Measurements from ENCODE around the gene TTN.

TTN gene

DNA sequence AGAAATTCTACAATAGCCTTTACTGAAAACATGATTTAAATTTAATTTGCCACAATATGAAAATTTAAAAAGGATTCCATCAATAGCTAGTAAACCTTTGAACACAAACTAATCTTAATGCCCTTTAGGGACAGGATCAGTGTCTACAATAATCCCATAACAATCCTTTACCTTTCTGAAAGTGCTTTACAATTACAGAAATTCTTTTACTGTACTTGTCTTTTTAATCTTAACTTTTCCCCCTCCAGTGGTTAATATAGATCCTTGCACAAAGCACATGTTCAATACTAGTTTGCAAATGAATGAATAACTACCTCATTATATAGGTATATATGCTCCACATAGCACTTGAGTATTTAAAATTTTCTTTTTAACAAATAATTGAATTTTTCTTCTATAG is 204.3 kb downstream of the TTN start:
- no peak overlapping the region for H3K4me3 ChIP-seq (ENCODE audit: low read depth, low read length)
- H3K4me1 ChIP-seq (ENCODE audit: control insufficient read depth, insufficient read depth, low read length): no peaks in the 10 kb centered on the region
- peaks cover 25% of the 10 kb centered on the region for H3K36me3 ChIP-seq (ENCODE audit: control insufficient read depth, insufficient read depth, low read length)
- H3K27me3 ChIP-seq (ENCODE audit: control insufficient read depth, insufficient read depth, low read length): no peaks in the 10 kb centered on the region
- no peak overlapping the region for H3K9ac ChIP-seq (ENCODE audit: low read length)
- H3K9me3 ChIP-seq (ENCODE audit: control insufficient read depth, insufficient read depth, low read depth, low read length): no peaks in the 10 kb centered on the region
- H3K27ac ChIP-seq (ENCODE audit: low read depth, low read length): no peak overlapping the region

- Histone ChIP-seq H3K9me3 (ENCODE audit: control insufficient read depth, insufficient read depth, low read depth, low read length) (no peaks in the 10 kb centered on the region), H3K27me3 (ENCODE audit: control insufficient read depth, insufficient read depth, low read length) (no peaks in the 10 kb centered on the region), H3K4me3 (ENCODE audit: low read depth, low read length) (no peak overlapping the region), H3K4me1 (ENCODE audit: control insufficient read depth, insufficient read depth, low read length) (no peaks in the 10 kb centered on the region), H3K27ac (ENCODE audit: low read depth, low read length) (no peak overlapping the region), H3K36me3 (ENCODE audit: control insufficient read depth, insufficient read depth, low read length) (peaks cover 15% of the 10 kb centered on the region), H3K9ac (ENCODE audit: low read length) (no peak overlapping the region)
Observed at GRCh38 chr2:178592655-178593054, 214.6 kb downstream of the TTN start.

GRCh38 chr2:178589335-178589734 is 217.9 kb downstream of the TTN start:
- H3K4me3 ChIP-seq (ENCODE audit: low read depth, low read length): no peak overlapping the region
- H3K4me1 ChIP-seq (ENCODE audit: control insufficient read depth, insufficient read depth, low read length): no peaks in the 10 kb centered on the region
- H3K36me3 ChIP-seq (ENCODE audit: control insufficient read depth, insufficient read depth, low read length): peaks cover 12% of the 10 kb centered on the region
- H3K9ac ChIP-seq (ENCODE audit: low read length): no peak overlapping the region
- H3K9me3 ChIP-seq (ENCODE audit: control insufficient read depth, insufficient read depth, low read depth, low read length): no peaks in the 10 kb centered on the region
- H3K27ac ChIP-seq (ENCODE audit: low read depth, low read length): no peak overlapping the region
- H3K27me3 ChIP-seq (ENCODE audit: control insufficient read depth, insufficient read depth, low read length): no peaks in the 10 kb centered on the region

- Histone ChIP-seq H3K36me3 (ENCODE audit: control insufficient read depth, insufficient read depth, low read length) (peaks cover 6% of the 10 kb centered on the region; the same call in 1 of the 2 replicates), H3K4me1 (ENCODE audit: control insufficient read depth, insufficient read depth, low read length) (no peaks in the 10 kb centered on the region), H3K9ac (ENCODE audit: low read length) (no peak overlapping the region), H3K27me3 (ENCODE audit: control insufficient read depth, insufficient read depth, low read length) (no peaks in the 10 kb centered on the region), H3K4me3 (ENCODE audit: low read depth, low read length) (no peak overlapping the region), H3K27ac (ENCODE audit: low read depth, low read length) (no peak overlapping the region), H3K9me3 (ENCODE audit: control insufficient read depth, insufficient read depth, low read depth, low read length) (no peaks in the 10 kb centered on the region)
Observed at GRCh38 chr2:178584666-178585065, 222.6 kb downstream of the TTN start.

GRCh38 chr2:178579006-178579405 is 228.2 kb downstream of the TTN start:
- Histone ChIP-seq H3K36me3 (ENCODE audit: control insufficient read depth, insufficient read depth, low read length) (peaks cover 44% of the 10 kb centered on the region), H3K9me3 (ENCODE audit: control insufficient read depth, insufficient read depth, low read depth, low read length) (no peaks in the 10 kb centered on the region), H3K4me1 (ENCODE audit: control insufficient read depth, insufficient read depth, low read length) (no peaks in the 10 kb centered on the region), H3K4me3 (ENCODE audit: low read depth, low read length) (no peak overlapping the region), H3K9ac (ENCODE audit: low read length) (no peak overlapping the region), H3K27ac (ENCODE audit: low read depth, low read length) (no peak overlapping the region), H3K27me3 (ENCODE audit: control insufficient read depth, insufficient read depth, low read length) (no peaks in the 10 kb centered on the region)

GRCh38 chr2:178574789-178575188 is 232.4 kb downstream of the TTN start:
- peaks cover 53% of the 10 kb centered on the region for H3K36me3 ChIP-seq (ENCODE audit: control insufficient read depth, insufficient read depth, low read length)
- H3K27ac ChIP-seq (ENCODE audit: low read depth, low read length): no peak overlapping the region
- no peak overlapping the region for H3K9ac ChIP-seq (ENCODE audit: low read length)
- H3K4me1 ChIP-seq (ENCODE audit: control insufficient read depth, insufficient read depth, low read length): no peaks in the 10 kb centered on the region
- no peak overlapping the region for H3K4me3 ChIP-seq (ENCODE audit: low read depth, low read length)
- no peaks in the 10 kb centered on the region for H3K27me3 ChIP-seq (ENCODE audit: control insufficient read depth, insufficient read depth, low read length)
- H3K9me3 ChIP-seq (ENCODE audit: control insufficient read depth, insufficient read depth, low read depth, low read length): no peaks in the 10 kb centered on the region

- Histone ChIP-seq H3K27ac (ENCODE audit: low read depth, low read length) (no peak overlapping the region), H3K27me3 (ENCODE audit: control insufficient read depth, insufficient read depth, low read length) (no peaks in the 10 kb centered on the region), H3K4me1 (ENCODE audit: control insufficient read depth, insufficient read depth, low read length) (no peaks in the 10 kb centered on the region), H3K36me3 (ENCODE audit: control insufficient read depth, insufficient read depth, low read length) (peaks cover 26% of the 10 kb centered on the region), H3K9ac (ENCODE audit: low read length) (no peak overlapping the region), H3K4me3 (ENCODE audit: low read depth, low read length) (no peak overlapping the region), H3K9me3 (ENCODE audit: control insufficient read depth, insufficient read depth, low read depth, low read length) (no peaks in the 10 kb centered on the region)
Observed at GRCh38 chr2:178568227-178568626, 239.0 kb downstream of the TTN start.

DNA sequence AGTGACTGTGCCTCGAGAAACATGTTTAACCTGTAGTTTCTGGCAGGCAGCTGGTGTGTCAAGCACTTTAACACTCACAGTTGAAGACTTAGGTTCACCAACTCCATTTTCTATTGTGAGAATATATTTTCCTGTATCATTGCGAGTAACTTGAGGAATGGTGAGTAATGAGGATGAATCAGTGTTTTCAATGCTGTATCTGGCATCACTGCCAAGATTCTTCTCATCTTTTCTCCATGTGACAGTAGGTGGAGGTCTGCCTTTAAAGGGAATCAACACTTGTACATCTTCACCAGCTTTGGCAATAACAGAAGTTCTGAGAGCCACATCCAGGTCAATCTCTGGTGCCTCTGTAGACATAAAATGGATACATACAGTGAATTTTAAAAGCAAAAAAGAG is 254.2 kb downstream of the TTN start:
- Histone ChIP-seq H3K9ac (ENCODE audit: low read length) (no peak overlapping the region), H3K9me3 (ENCODE audit: control insufficient read depth, insufficient read depth, low read depth, low read length) (no peaks in the 10 kb centered on the region), H3K27ac (ENCODE audit: low read depth, low read length) (no peak overlapping the region), H3K36me3 (ENCODE audit: control insufficient read depth, insufficient read depth, low read length) (peaks cover 42% of the 10 kb centered on the region), H3K4me3 (ENCODE audit: low read depth, low read length) (no peak overlapping the region), H3K4me1 (ENCODE audit: control insufficient read depth, insufficient read depth, low read length) (no peaks in the 10 kb centered on the region), H3K27me3 (ENCODE audit: control insufficient read depth, insufficient read depth, low read length) (no peaks in the 10 kb centered on the region)

- H3K9me3 ChIP-seq (ENCODE audit: control insufficient read depth, insufficient read depth, low read depth, low read length): no peaks in the 10 kb centered on the region
- H3K4me1 ChIP-seq (ENCODE audit: control insufficient read depth, insufficient read depth, low read length): no peaks in the 10 kb centered on the region
- H3K9ac ChIP-seq (ENCODE audit: low read length): no peak overlapping the region
- H3K36me3 ChIP-seq (ENCODE audit: control insufficient read depth, insufficient read depth, low read length): peaks cover 62% of the 10 kb centered on the region
- H3K4me3 ChIP-seq (ENCODE audit: low read depth, low read length): no peak overlapping the region
- no peaks in the 10 kb centered on the region for H3K27me3 ChIP-seq (ENCODE audit: control insufficient read depth, insufficient read depth, low read length)
- no peak overlapping the region for H3K27ac ChIP-seq (ENCODE audit: low read depth, low read length)
Observed at GRCh38 chr2:178550352-178550751, 256.9 kb downstream of the TTN start.

DNA sequence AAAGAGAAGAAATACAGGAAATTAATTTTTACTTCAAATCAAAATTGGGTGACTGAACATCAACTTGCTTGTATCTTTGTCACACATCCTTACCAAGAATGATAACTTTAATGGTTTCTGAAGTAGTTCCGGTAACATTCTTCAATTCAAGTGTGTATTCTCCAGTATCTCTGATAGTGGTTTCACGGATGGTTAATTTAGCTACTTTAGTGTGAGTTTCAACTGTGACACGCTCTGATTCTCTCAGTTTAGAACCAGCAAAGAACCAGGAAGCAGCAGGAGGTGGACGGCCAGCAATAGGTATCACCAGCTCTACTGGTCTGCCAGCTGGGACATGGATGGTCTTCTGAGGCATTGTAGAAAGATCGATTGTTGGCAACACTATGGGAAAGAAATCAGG is 264.7 kb downstream of the TTN start:
- H3K27ac ChIP-seq (ENCODE audit: low read depth, low read length): no peak overlapping the region
- no peaks in the 10 kb centered on the region for H3K27me3 ChIP-seq (ENCODE audit: control insufficient read depth, insufficient read depth, low read length)
- H3K9ac ChIP-seq (ENCODE audit: low read length): no peak overlapping the region
- H3K4me3 ChIP-seq (ENCODE audit: low read depth, low read length): no peak overlapping the region
- H3K36me3 ChIP-seq (ENCODE audit: control insufficient read depth, insufficient read depth, low read length): peaks cover 62% of the 10 kb centered on the region
- H3K4me1 ChIP-seq (ENCODE audit: control insufficient read depth, insufficient read depth, low read length): no peaks in the 10 kb centered on the region
- no peaks in the 10 kb centered on the region for H3K9me3 ChIP-seq (ENCODE audit: control insufficient read depth, insufficient read depth, low read depth, low read length)

- no peak overlapping the region for H3K27ac ChIP-seq (ENCODE audit: low read depth, low read length)
- H3K27me3 ChIP-seq (ENCODE audit: control insufficient read depth, insufficient read depth, low read length): no peaks in the 10 kb centered on the region
- peaks cover 66% of the 10 kb centered on the region for H3K36me3 ChIP-seq (ENCODE audit: control insufficient read depth, insufficient read depth, low read length)
- no peaks in the 10 kb centered on the region for H3K4me1 ChIP-seq (ENCODE audit: control insufficient read depth, insufficient read depth, low read length)
- no peak overlapping the region for H3K4me3 ChIP-seq (ENCODE audit: low read depth, low read length)
- no peaks in the 10 kb centered on the region for H3K9me3 ChIP-seq (ENCODE audit: control insufficient read depth, insufficient read depth, low read depth, low read length)
- no peak overlapping the region for H3K9ac ChIP-seq (ENCODE audit: low read length)
Observed at GRCh38 chr2:178542161-178542560, 265.1 kb downstream of the TTN start.

DNA sequence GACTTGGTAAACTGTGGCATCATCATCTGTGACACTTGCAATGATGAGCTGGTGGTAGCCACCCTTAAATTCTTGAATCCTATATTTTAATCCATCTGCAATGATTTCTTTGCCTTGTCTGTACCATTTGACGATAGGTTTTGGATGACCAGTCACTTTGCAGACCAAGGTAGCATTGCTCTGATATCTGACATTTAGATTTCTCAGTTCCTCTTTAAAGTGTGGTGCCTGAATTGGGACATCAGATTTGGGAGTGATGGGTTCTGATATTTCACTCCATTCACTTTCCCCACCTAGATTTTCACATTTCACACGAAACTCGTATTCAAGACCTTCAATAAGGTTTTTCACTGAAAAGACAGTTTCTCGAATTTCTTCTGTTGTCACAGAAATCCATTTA is 271.2 kb downstream of the TTN start:
- Histone ChIP-seq H3K9ac (ENCODE audit: low read length) (no peak overlapping the region), H3K4me3 (ENCODE audit: low read depth, low read length) (no peak overlapping the region)

More for the DNA sequence above, 271.2 kb downstream of the TTN start:
- H3K4me1 ChIP-seq (ENCODE audit: control insufficient read depth, insufficient read depth, low read length): no peaks in the 10 kb centered on the region
- peaks cover 76% of the 10 kb centered on the region for H3K36me3 ChIP-seq (ENCODE audit: control insufficient read depth, insufficient read depth, low read length)
- H3K27me3 ChIP-seq (ENCODE audit: control insufficient read depth, insufficient read depth, low read length): no peaks in the 10 kb centered on the region
- H3K27ac ChIP-seq (ENCODE audit: low read depth, low read length): no peak overlapping the region
- H3K9me3 ChIP-seq (ENCODE audit: control insufficient read depth, insufficient read depth, low read depth, low read length): no peaks in the 10 kb centered on the region
